AG04450 (cell line): ENCODE measurements around the gene B3GALNT2. TPM values are rescaled to one million over a fixed set of nuclear protein-coding genes. Genes with fewer than 3 reads are reported as not detected.

Source experiments
- CTCF ChIA-PET: fragments of 300-600, 350-600 bp; formaldehyde crosslinking; extraction: SDS; loops from one replicate; lab custom pipeline; 2022; ENCODE audit warnings: antibody characterized with exemption, inconsistent platforms; lab: Charles Lee
- POLR2A ChIA-PET: fragments of 350-600 bp; formaldehyde crosslinking; extraction: SDS; loops from one replicate; lab custom pipeline; 2021; ENCODE audit warnings: antibody characterized with exemption, inconsistent platforms; lab: Yijun Ruan, JAX
- DNase-seq: peaks from one replicate; pipeline ENCODE4 v3.0.0-alpha.2; 2011; ENCODE audit warnings: low read depth, low spot score
- H3K27ac ChIP-seq: one replicate; pipeline ENCODE4 v1.5.1; 2012; ENCODE audit warnings: low read depth, low read length, control low read depth
- H3K27me3 ChIP-seq: one replicate; pipeline ENCODE4 v1.6.0; 2012; ENCODE audit warnings: low read length; ENCODE audit not compliant: control insufficient read depth, insufficient read depth
- H3K4me3 ChIP-seq: 2 replicates; pipeline ENCODE4 v1.5.1; 2011; ENCODE audit warnings: mild to moderate bottlenecking, low read depth, low read length, control low read depth
- H3K9me3 ChIP-seq: 2 replicates; pipeline ENCODE4 v1.5.1; 2012; ENCODE audit warnings: low read length; ENCODE audit not compliant: control insufficient read depth, insufficient read depth
- CTCF ChIP-seq: IDR thresholded peaks from 2 replicates; pipeline ENCODE4 v1.5.1; 2011; ENCODE audit warnings: low read depth, low read length, control low read depth, inconsistent platforms
- polyA plus RNA-seq: library from polyadenylated mRNA; depleted of rRNA; stranded (reverse); fragments of >200 nt; gene quantifications from 2 replicates; pipeline ENCODE4 v1.2.3, GENCODE V29; 2011

Gene B3GALNT2
- polyA plus RNA-seq, 1 experiment, result 33.2 TPM

GRCh38 chr1:235408503-235408960, 95.7 kb downstream of the B3GALNT2 start:
- no peak for TF ChIP-seq CTCF
- DNase-seq, result no peak
- H3K27me3 ChIP-seq, result no peaks in the 10 kb centered on the region
- no peak overlapping the region for H3K27ac ChIP-seq
- POLR2A ChIA-PET, result no interaction called here
- H3K4me3 ChIP-seq, result no peak overlapping the region
- no peaks in the 10 kb centered on the region for H3K9me3 ChIP-seq
- CTCF ChIA-PET, result interaction anchor here (5.9 kb wide), 1 partner anchor 8 kb away, joined by 46 read pairs; no protein-coding TSS in a partner anchor

- CTCF ChIA-PET, result interaction anchor here (0.6 to 5.9 kb wide), 2 partner anchors 9 to 19 kb away, joined by 7 to 46 read pairs; no protein-coding TSS in a partner anchor
- TF ChIP-seq CTCF, result no peak
Measured at GRCh38 chr1:235407419-235407818, 96.8 kb downstream of the B3GALNT2 start.

GRCh38 chr1:235404190-235404589, 100.1 kb downstream of the B3GALNT2 start:
- POLR2A ChIA-PET, result no interaction called here
- Histone ChIP-seq H3K9me3 (no peaks in the 10 kb centered on the region), H3K4me3 (no peak overlapping the region), H3K27ac (no peak overlapping the region), H3K27me3 (no peaks in the 10 kb centered on the region)
- no peak for TF ChIP-seq CTCF
- DNase-seq, result no peak
- CTCF ChIA-PET, result interaction anchor here (5.9 kb wide), 1 partner anchor 12 kb away, joined by 46 read pairs; no protein-coding TSS in a partner anchor

More at GRCh38 chr1:235407419-235407818, 96.8 kb downstream of the B3GALNT2 start:
- no peaks in the 10 kb centered on the region for H3K27me3 ChIP-seq
- no peak for DNase-seq
- POLR2A ChIA-PET, result interaction anchor here (0.7 kb wide), 1 partner anchor 8 kb away, joined by 3 read pairs; no protein-coding TSS in a partner anchor
- no peaks in the 10 kb centered on the region for H3K9me3 ChIP-seq
- H3K27ac ChIP-seq, result no peak overlapping the region
- no peak overlapping the region for H3K4me3 ChIP-seq

- DNase-seq, result no peak
- TF ChIP-seq CTCF, result no peak
- H3K27me3 ChIP-seq, result no peaks in the 10 kb centered on the region
- no peak overlapping the region for H3K4me3 ChIP-seq
- H3K9me3 ChIP-seq, result no peaks in the 10 kb centered on the region
- no peak overlapping the region for H3K27ac ChIP-seq
- POLR2A ChIA-PET, result no interaction called here
- CTCF ChIA-PET, result interaction anchor here (5.9 kb wide), 1 partner anchor 13 kb away, joined by 46 read pairs; no protein-coding TSS in a partner anchor
Measured at GRCh38 chr1:235403593-235403992, 100.7 kb downstream of the B3GALNT2 start.

GRCh38 chr1:235402457-235403200, 101.6 kb downstream of the B3GALNT2 start:
- no peaks in the 10 kb centered on the region for H3K9me3 ChIP-seq
- ChIA-PET POLR2A (no interaction called here), CTCF (interaction anchor here (0.6 to 1.2 kb wide), 2 partner anchors 13 to 14 kb away, joined by 3 to 6 read pairs; no protein-coding TSS in a partner anchor)
- H3K27me3 ChIP-seq, result no peaks in the 10 kb centered on the region
- no peak overlapping the region for H3K27ac ChIP-seq
- no peak overlapping the region for H3K4me3 ChIP-seq
- DNase-seq, result no peak
- TF ChIP-seq CTCF, result no peak
